ENCODE results near the gene SORBS2.

- TF ChIP-seq POLR2AphosphoS5 (IDR thresholded peaks at IDR 0.05) (no peak), EP300 (IDR thresholded peaks at IDR 0.05) (no peak)
Observed at GRCh38 chr4:185834778-185835177, 22.8 kb upstream of the SORBS2 start.

All from suprapubic skin (tissue), 4 donors.